ENCODE measurements around the gene RIN3.
"Not testable (repeated sequence)": the region's sequence is repeated elsewhere in the genome, so short reads cannot be mapped to it uniquely, and the experiment has no call there.

Gene RIN3

DNA sequence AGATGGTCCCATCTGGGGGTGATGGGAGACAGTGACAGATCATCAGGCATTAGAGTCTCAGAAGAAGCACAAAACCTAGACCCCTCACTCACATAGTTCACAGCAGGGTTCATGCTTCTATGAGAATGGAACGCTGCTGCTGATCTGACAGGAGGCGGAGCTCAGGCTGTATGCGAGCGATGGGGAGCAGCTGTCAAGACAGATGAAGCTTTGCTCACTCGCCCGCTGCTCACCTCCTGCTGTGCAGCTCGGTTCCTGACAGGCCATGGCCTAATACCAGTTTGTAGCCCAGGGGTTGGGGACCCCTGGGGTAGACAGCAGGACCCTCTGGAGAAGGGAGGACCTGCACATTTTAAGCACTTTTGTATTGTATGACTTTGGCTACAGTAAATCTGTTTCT is 123.6 kb downstream of the RIN3 start:
- H3K27ac ChIP-seq = no peak overlapping the region
- TF ChIP-seq ZFX (IDR thresholded peaks at IDR 0.05; ENCODE audit: borderline replicate concordance) = no peak

DNA sequence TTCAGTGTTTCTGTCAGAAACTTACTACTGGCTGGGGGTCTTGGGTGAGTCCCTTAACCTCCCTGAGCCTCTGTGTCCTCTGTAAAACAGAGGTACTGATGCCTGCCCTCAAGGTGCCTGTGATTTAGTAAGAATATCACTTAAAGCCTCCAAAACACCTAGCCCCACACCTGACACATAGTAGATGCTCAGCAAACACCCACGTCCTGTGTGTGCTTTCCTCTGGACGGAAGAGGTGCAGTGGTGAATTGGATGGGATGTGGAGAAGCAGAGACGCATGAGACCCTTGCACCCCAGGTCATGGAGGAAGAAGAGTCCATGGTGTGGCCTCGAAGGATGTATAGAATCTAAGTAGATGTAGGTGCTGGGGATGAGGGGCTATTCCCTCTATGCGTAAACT is 124.3 kb downstream of the RIN3 start:
- no peak for TF ChIP-seq ZFX (IDR thresholded peaks at IDR 0.05; ENCODE audit: borderline replicate concordance)
- TF ChIP-seq, protein P1, sequence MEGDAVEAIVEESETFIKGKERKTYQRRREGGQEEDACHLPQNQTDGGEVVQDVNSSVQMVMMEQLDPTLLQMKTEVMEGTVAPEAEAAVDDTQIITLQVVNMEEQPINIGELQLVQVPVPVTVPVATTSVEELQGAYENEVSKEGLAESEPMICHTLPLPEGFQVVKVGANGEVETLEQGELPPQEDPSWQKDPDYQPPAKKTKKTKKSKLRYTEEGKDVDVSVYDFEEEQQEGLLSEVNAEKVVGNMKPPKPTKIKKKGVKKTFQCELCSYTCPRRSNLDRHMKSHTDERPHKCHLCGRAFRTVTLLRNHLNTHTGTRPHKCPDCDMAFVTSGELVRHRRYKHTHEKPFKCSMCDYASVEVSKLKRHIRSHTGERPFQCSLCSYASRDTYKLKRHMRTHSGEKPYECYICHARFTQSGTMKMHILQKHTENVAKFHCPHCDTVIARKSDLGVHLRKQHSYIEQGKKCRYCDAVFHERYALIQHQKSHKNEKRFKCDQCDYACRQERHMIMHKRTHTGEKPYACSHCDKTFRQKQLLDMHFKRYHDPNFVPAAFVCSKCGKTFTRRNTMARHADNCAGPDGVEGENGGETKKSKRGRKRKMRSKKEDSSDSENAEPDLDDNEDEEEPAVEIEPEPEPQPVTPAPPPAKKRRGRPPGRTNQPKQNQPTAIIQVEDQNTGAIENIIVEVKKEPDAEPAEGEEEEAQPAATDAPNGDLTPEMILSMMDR (IDR thresholded peaks at IDR 0.05) = no peak
- H3K27ac ChIP-seq = no peak overlapping the region

DNA sequence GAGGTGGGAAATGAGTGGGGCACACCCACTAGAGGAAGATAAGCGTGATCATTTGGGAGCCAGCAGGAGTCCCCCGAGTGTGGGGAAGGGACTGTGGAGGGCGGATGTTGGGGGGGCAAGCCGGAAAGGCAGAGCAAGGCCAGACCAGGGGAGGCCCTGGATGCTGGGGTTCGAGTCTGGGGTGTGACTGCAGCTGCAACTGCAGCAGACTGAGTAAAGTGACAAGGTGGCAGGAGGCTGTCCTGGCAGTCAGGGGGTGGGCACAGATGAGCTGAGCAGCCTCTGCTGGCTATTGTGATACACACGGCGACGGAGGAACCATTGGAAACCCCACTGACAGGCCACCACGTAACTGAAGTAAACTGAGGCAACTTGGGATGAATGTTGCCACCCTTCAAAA is 124.7 kb downstream of the RIN3 start:
- no peak overlapping the region for H3K27ac ChIP-seq
- no peak for TF ChIP-seq ZFX (IDR thresholded peaks at IDR 0.05; ENCODE audit: borderline replicate concordance)
- TF ChIP-seq, protein P1 (IDR thresholded peaks at IDR 0.05) = no peak

DNA sequence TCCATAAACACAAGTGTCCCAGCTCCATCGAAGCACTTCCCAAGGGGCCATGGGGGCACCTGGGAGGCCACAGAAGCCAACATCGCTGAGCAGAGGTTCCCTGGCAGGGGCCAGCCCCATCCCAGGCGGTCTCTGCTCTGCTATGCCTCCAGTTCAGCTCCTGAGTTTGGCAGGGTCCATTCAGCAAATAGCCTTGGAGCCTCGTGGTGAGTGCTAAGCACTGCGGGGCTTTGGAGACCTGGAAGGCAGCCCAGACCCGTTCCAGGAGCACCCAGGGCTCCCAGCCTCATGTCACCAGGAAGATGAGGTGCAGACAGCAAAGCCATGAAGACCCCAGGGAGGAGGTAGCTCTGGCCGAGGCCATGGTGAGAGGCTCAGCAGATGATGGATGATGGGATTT is 125.3 kb downstream of the RIN3 start:
- no peak for TF ChIP-seq ZFX (IDR thresholded peaks at IDR 0.05; ENCODE audit: borderline replicate concordance)
- TF ChIP-seq, protein P1 (IDR thresholded peaks at IDR 0.05) = no peak
- H3K27ac ChIP-seq = no peak overlapping the region

GRCh38 chr14:92639472-92640117 is 126.0 kb downstream of the RIN3 start:
- not testable (repeated sequence) for H3K27ac ChIP-seq

- no peak overlapping the region for H3K27ac ChIP-seq
- no peak for TF ChIP-seq ZFX (IDR thresholded peaks at IDR 0.05; ENCODE audit: borderline replicate concordance)
- TF ChIP-seq, protein P1 (IDR thresholded peaks at IDR 0.05) = no peak
Observed at GRCh38 chr14:92641306-92641705, 127.7 kb downstream of the RIN3 start.

- no peak overlapping the region for H3K27ac ChIP-seq
- TF ChIP-seq, protein P1 (IDR thresholded peaks at IDR 0.05) = no peak
- TF ChIP-seq ZFX (IDR thresholded peaks at IDR 0.05; ENCODE audit: borderline replicate concordance) = no peak
Observed at GRCh38 chr14:92644171-92644969, 130.8 kb downstream of the RIN3 start.

- H3K27ac ChIP-seq = no peak overlapping the region
- no peak for TF ChIP-seq ZFX (IDR thresholded peaks at IDR 0.05; ENCODE audit: borderline replicate concordance)
- TF ChIP-seq, protein P1 (IDR thresholded peaks at IDR 0.05) = no peak
Observed at GRCh38 chr14:92644970-92645515, 131.5 kb downstream of the RIN3 start.
